Peyer's patch (tissue), 4 donors: ENCODE data around the gene PLPP3.

Experiments used
- CTCF ChIP-seq, 6 experiments: fragments of 450-650 bp in 4 of 6; fragments of 200-600 bp in 2 of 6; sonication (generic) in 1 of 6; IDR thresholded peaks; one replicate each; pipeline ENCODE4 v1.5.1; 2017 to 2019; ENCODE audit warnings: antibody characterized with exemption in 6 of 6, mild to moderate bottlenecking in 3 of 6, moderate library complexity in 1 of 6
- POLR2A ChIP-seq, 2 donors: fragments of 450-650 bp; IDR thresholded peaks; one replicate each; pipeline ENCODE4 v1.5.1; 2017; ENCODE audit warnings: antibody characterized with exemption in 2 of 2, mild to moderate bottlenecking in 2 of 2, moderate library complexity in 2 of 2

GRCh38 chr1:56525489-56526041, 53.8 kb downstream of the PLPP3 start:
- TF ChIP-seq CTCF (IDR thresholded peaks at IDR 0.05) (no peak), POLR2A (IDR thresholded peaks at IDR 0.05) (no peak)
